Mesendoderm (in vitro differentiated cells): ENCODE data around the gene ST3GAL4.
"Not testable (repeated sequence)": the region's sequence is repeated elsewhere in the genome, so short reads cannot be mapped to it uniquely, and the experiment has no call there.

ENCODE experiments used
- DNase-seq: peaks from one replicate; pipeline ENCODE4 v3.0.0; 2013
- H2AK5ac ChIP-seq: 2 replicates; pipeline ENCODE4 v1.6.1; 2013; ENCODE audit warnings: low read length, inconsistent platforms
- H2BK120ac ChIP-seq: 2 replicates; pipeline ENCODE4 v1.6.1; 2013; ENCODE audit warnings: low read depth, mild to moderate bottlenecking, low read length, moderate library complexity, mixed read lengths
- H2BK15ac ChIP-seq: replicated peaks from 2 replicates; pipeline ENCODE4 v1.6.1; 2013; ENCODE audit warnings: low read depth, mild to moderate bottlenecking, moderate library complexity
- H2BK5ac ChIP-seq: 2 replicates; pipeline ENCODE4 v1.6.1; 2013; ENCODE audit warnings: low read length, inconsistent platforms
- H3K18ac ChIP-seq: 2 replicates; pipeline ENCODE4 v1.6.1; 2013; ENCODE audit warnings: mild to moderate bottlenecking, low read length, mixed read lengths
- H3K23ac ChIP-seq: one replicate; pipeline ENCODE4 v1.6.1; 2013; ENCODE audit warnings: low read length
- H3K27ac ChIP-seq: 2 replicates; pipeline ENCODE4 v1.5.1; 2013; ENCODE audit warnings: low read depth, mild to moderate bottlenecking, inconsistent platforms, low read length, moderate library complexity
- H3K27me3 ChIP-seq: 2 replicates; pipeline ENCODE4 v1.6.1; 2013; ENCODE audit warnings: low read length, control low read depth, mild to moderate bottlenecking, inconsistent platforms; ENCODE audit not compliant: insufficient read depth, poor library complexity
- H3K36me3 ChIP-seq: 2 replicates; pipeline ENCODE4 v1.6.1; 2013; ENCODE audit warnings: low read length, inconsistent platforms; ENCODE audit not compliant: control insufficient read depth, insufficient read depth
- H3K4ac ChIP-seq: one replicate; pipeline ENCODE4 v1.6.1; 2013; ENCODE audit warnings: low read depth, mild to moderate bottlenecking, low read length, moderate library complexity
- H3K4me1 ChIP-seq: 2 replicates; pipeline ENCODE4 v1.6.1; 2013; ENCODE audit warnings: low read depth, low read length, inconsistent platforms; ENCODE audit not compliant: control insufficient read depth
- H3K4me2 ChIP-seq: 2 replicates; pipeline ENCODE4 v1.6.1; 2013; ENCODE audit warnings: low read length
- H3K4me3 ChIP-seq: 2 replicates; pipeline ENCODE4 v1.5.1; 2013; ENCODE audit warnings: mild to moderate bottlenecking, low read length
- H3K56ac ChIP-seq: one replicate; pipeline ENCODE4 v1.6.1; 2013; ENCODE audit warnings: low read length
- H3K79me1 ChIP-seq: 2 replicates; pipeline ENCODE4 v1.6.1; 2013; ENCODE audit warnings: low read length, inconsistent platforms
- H3K79me2 ChIP-seq: 2 replicates; pipeline ENCODE4 v1.6.1; 2013; ENCODE audit warnings: mild to moderate bottlenecking, low read length; ENCODE audit not compliant: control insufficient read depth, insufficient read depth
- H3K9ac ChIP-seq: 2 replicates; pipeline ENCODE4 v1.6.1; 2013; ENCODE audit warnings: low read length, inconsistent platforms
- H4K5ac ChIP-seq: one replicate; pipeline ENCODE4 v1.6.1; 2013; ENCODE audit warnings: low read length
- H4K8ac ChIP-seq: one replicate; pipeline ENCODE4 v1.6.1; 2013; ENCODE audit warnings: low read depth, mild to moderate bottlenecking, control low read depth, low read length, moderate library complexity
- WGBS: extraction: QIAGEN DNeasy Blood & Tissue Kit; methylation state at CpG from one replicate; pipeline ENCODE4 v1.1.7; 2013; ENCODE audit warnings: low lambda C conversion rate, missing lambda C conversion rate; ENCODE audit not compliant: insufficient coverage; ENCODE audit errors: extremely low coverage; 5-methylcytosine and 5-hydroxymethylcytosine counted together

ST3GAL4 gene

GRCh38 chr11:126371595-126371994 is 16.1 kb downstream of the ST3GAL4 start:
- DNase-seq = no peak
- Histone ChIP-seq H2BK120ac (no peak overlapping the region), H3K18ac (no peak overlapping the region), H2BK5ac (no peak overlapping the region), H3K4me3 (no peak overlapping the region), H3K4me2 (no peak overlapping the region), H3K9ac (no peak overlapping the region), H3K36me3 (no peaks in the 10 kb centered on the region), H2BK15ac (no peak overlapping the region), H3K23ac (no peak overlapping the region), H3K56ac (no peak overlapping the region), H3K4ac (no peak overlapping the region), H3K79me1 (peaks cover 5% of the 10 kb centered on the region), H3K79me2 (no peaks in the 10 kb centered on the region), H4K5ac (no peak overlapping the region), H4K8ac (no peak overlapping the region), H2AK5ac (no peak overlapping the region), H3K4me1 (peaks cover 6% of the 10 kb centered on the region), H3K27me3 (no peaks in the 10 kb centered on the region), H3K27ac (no peak overlapping the region)
- no CpG with 5 or more reads among the region's 7 CpGs for WGBS

DNA sequence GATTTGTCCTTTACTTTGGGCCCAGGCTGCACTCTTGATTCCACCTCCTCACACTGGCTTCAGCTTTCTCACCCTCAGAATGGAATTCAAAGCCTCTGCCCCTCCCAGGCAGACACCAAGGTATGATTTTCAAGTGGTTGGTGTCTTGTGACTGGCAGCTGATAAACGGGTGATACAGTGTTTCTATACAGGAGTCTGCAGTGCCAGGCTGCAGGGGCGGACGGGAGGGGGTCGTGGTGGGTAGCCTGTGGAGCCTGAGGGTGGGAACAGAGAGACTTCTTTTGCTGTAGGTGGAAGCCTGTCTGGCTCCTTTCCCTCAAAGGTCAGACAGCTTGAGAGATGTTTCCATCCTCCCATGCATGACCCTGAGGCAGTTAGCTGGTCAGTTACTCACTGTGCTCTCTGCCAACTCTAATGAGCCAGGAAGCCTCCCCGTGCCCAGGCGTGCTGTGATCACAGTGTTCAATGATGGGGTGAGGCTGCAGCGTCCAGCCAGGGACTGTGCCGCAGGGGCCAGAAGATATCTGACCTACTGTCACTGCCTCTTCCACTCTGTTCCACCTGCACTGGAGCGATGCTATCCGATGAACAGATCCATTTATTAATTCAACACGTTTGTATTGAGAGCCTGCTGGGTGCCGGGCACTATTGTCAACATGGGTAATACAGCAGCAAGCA is 18.0 kb downstream of the ST3GAL4 start:
- H3K79me1 ChIP-seq, H2BK5ac ChIP-seq, H2BK15ac ChIP-seq, H2AK5ac ChIP-seq, H2BK120ac ChIP-seq, H3K4ac ChIP-seq, H3K4me3 ChIP-seq, H3K27me3 ChIP-seq, H3K79me2 ChIP-seq, H4K8ac ChIP-seq, H3K4me2 ChIP-seq, H3K56ac ChIP-seq, H3K9ac ChIP-seq, H3K18ac ChIP-seq, H3K4me1 ChIP-seq, H3K27ac ChIP-seq, H3K23ac ChIP-seq, H3K36me3 ChIP-seq, H4K5ac ChIP-seq: not testable (repeated sequence)
- no CpG with 5 or more reads among the region's 12 CpGs for WGBS
- DNase-seq = peak; percentile 39

GRCh38 chr11:126374562-126375300 is 19.2 kb downstream of the ST3GAL4 start:
- not testable (repeated sequence) for H3K4me2 ChIP-seq, H3K9ac ChIP-seq, H3K4me3 ChIP-seq, H2AK5ac ChIP-seq, H4K5ac ChIP-seq, DNase-seq, H2BK120ac ChIP-seq, H3K27me3 ChIP-seq, H3K18ac ChIP-seq, H3K4ac ChIP-seq, H4K8ac ChIP-seq, H3K79me2 ChIP-seq, H3K23ac ChIP-seq, H3K27ac ChIP-seq, H3K4me1 ChIP-seq, H2BK15ac ChIP-seq, H3K79me1 ChIP-seq, H3K36me3 ChIP-seq, H3K56ac ChIP-seq, H2BK5ac ChIP-seq
- no CpG with 5 or more reads among the region's 28 CpGs for WGBS

GRCh38 chr11:126375726-126376125 is 20.2 kb downstream of the ST3GAL4 start:
- Histone ChIP-seq H3K4me2 (no peak overlapping the region), H3K4me1 (peaks cover 3% of the 10 kb centered on the region), H3K79me1 (peaks cover 5% of the 10 kb centered on the region), H3K79me2 (no peaks in the 10 kb centered on the region), H3K36me3 (no peaks in the 10 kb centered on the region), H3K4ac (no peak overlapping the region), H3K27ac (no peak overlapping the region), H2BK5ac (no peak overlapping the region), H2BK120ac (no peak overlapping the region), H4K8ac (no peak overlapping the region), H3K9ac (no peak overlapping the region), H3K27me3 (no peaks in the 10 kb centered on the region), H2BK15ac (no peak overlapping the region), H4K5ac (no peak overlapping the region), H2AK5ac (no peak overlapping the region), H3K18ac (no peak overlapping the region), H3K23ac (no peak overlapping the region), H3K4me3 (no peak overlapping the region), H3K56ac (no peak overlapping the region)
- no CpG with 5 or more reads among the region's 7 CpGs for WGBS
- no peak for DNase-seq

- no peak overlapping the region for H2BK5ac ChIP-seq
- H3K36me3 ChIP-seq = no peaks in the 10 kb centered on the region
- H3K27me3 ChIP-seq = no peaks in the 10 kb centered on the region
- H3K56ac ChIP-seq = no peak overlapping the region
- no peak overlapping the region for H4K8ac ChIP-seq
- H3K4ac ChIP-seq = no peak overlapping the region
- no peak overlapping the region for H2BK120ac ChIP-seq
- no peaks in the 10 kb centered on the region for H3K79me2 ChIP-seq
- H2AK5ac ChIP-seq = no peak overlapping the region
- no peaks in the 10 kb centered on the region for H3K4me1 ChIP-seq
- WGBS = no CpG with 5 or more reads among the region's 4 CpGs
- no peak overlapping the region for H3K9ac ChIP-seq
- no peak overlapping the region for H3K18ac ChIP-seq
- no peak overlapping the region for H3K27ac ChIP-seq
- H4K5ac ChIP-seq = no peak overlapping the region
- no peak overlapping the region for H3K23ac ChIP-seq
- no peak overlapping the region for H2BK15ac ChIP-seq
- H3K4me3 ChIP-seq = no peak overlapping the region
- peaks cover 4% of the 10 kb centered on the region for H3K79me1 ChIP-seq
- DNase-seq = no peak
- H3K4me2 ChIP-seq = no peak overlapping the region
Observed at GRCh38 chr11:126378763-126379162, 23.3 kb downstream of the ST3GAL4 start.
